Islet precursor cell (in vitro differentiated cells): ENCODE measurements around the gene TBCE.
"Not testable (repeated sequence)": the region's sequence is repeated elsewhere in the genome, so short reads cannot be mapped to it uniquely, and the experiment has no call there.

Experiments used
- DNase-seq: peaks from one replicate; pipeline ENCODE4 v3.0.0-alpha.2; 2018

The TBCE gene

GRCh38 chr1:235457856-235458255 lies 90.6 kb downstream of the TBCE start:
- DNase-seq: not testable (repeated sequence)

- no peak for DNase-seq
These were observed 93.5 kb downstream of the TBCE start for GRCh38 chr1:235460770-235461169.

GRCh38 chr1:235461954-235462353 lies 94.7 kb downstream of the TBCE start:
- DNase-seq: no peak

GRCh38 chr1:235462832-235463231 lies 95.6 kb downstream of the TBCE start:
- not testable (repeated sequence) for DNase-seq

- no peak for DNase-seq
These were observed 97.8 kb downstream of the TBCE start for GRCh38 chr1:235465066-235465465.

- DNase-seq: no peak
These were observed 100.8 kb downstream of the TBCE start for GRCh38 chr1:235468004-235468403.

- no peak for DNase-seq
These were observed 101.7 kb downstream of the TBCE start for GRCh38 chr1:235468970-235469369.

- DNase-seq: not testable (repeated sequence)
These were observed 102.7 kb downstream of the TBCE start for GRCh38 chr1:235469897-235470296.

- no peak for DNase-seq
These were observed 103.7 kb downstream of the TBCE start for GRCh38 chr1:235470741-235471439.

- DNase-seq: no peak
These were observed 106.6 kb downstream of the TBCE start for GRCh38 chr1:235473806-235474205.

GRCh38 chr1:235483090-235483489 lies 115.9 kb downstream of the TBCE start:
- DNase-seq: no peak

- no peak for DNase-seq
These were observed 118.3 kb downstream of the TBCE start for GRCh38 chr1:235485558-235485957.

GRCh38 chr1:235486321-235486720 lies 119.1 kb downstream of the TBCE start:
- no peak for DNase-seq

GRCh38 chr1:235491644-235492043 lies 124.4 kb downstream of the TBCE start:
- no peak for DNase-seq

- no peak for DNase-seq
These were observed 127.3 kb downstream of the TBCE start for GRCh38 chr1:235494531-235494930.

GRCh38 chr1:235495030-235495429 lies 127.8 kb downstream of the TBCE start:
- no peak for DNase-seq

GRCh38 chr1:235495551-235495950 lies 128.3 kb downstream of the TBCE start:
- DNase-seq: no peak

- DNase-seq: no peak
These were observed 133.8 kb downstream of the TBCE start for GRCh38 chr1:235500971-235501540.
